ENCODE measurements around the gene TM2D1. TPM values are rescaled to one million over a fixed set of nuclear protein-coding genes. Genes with fewer than 3 reads are reported as not detected.

Gene TM2D1
- total and polyA plus RNA-seq, 9 of the 15 experiments (the other 6 are each of a cell fraction or from before 2014, with no cell fraction given) = 24.5 to 65.2 (median 47.7) TPM

GRCh38 chr1:61640531-61641530 is 84.1 kb downstream of the TM2D1 start (continued):
- TF ChIP-seq CEBPZ (IDR thresholded peaks at IDR 0.05; ENCODE audit: borderline replicate concordance, low read depth, low read length) = no peak
- TF ChIP-seq FOXK1 (CRISPR knock-in tag; IDR thresholded peaks at IDR 0.05; ENCODE audit: borderline replicate concordance) = no peak
- peak; percentile 64; the same call in 1 of the 2 replicates for TF ChIP-seq SMARCA4 (IDR thresholded peaks at IDR 0.05)
- TF ChIP-seq NFE2 (IDR thresholded peaks at IDR 0.05; ENCODE audit: low read depth) = peak; percentile 85
- TF ChIP-seq TEAD4 (IDR thresholded peaks at IDR 0.05; ENCODE audit: low read length) = peak; percentile 20; the same call in 1 of the 2 replicates
- TF ChIP-seq TEAD4 (CRISPR knock-in tag; IDR thresholded peaks at IDR 0.05; ENCODE audit: borderline replicate concordance) = no peak
- no peak for TF ChIP-seq HDAC3 (IDR thresholded peaks at IDR 0.05; ENCODE audit: borderline replicate concordance, partially characterized antibody)
- no peak for TF ChIP-seq PML (IDR thresholded peaks at IDR 0.05; ENCODE audit: low read length)

Measured in K562 (cell line).